Measurements from ENCODE around the gene PIWIL4. TPM values are rescaled to one million over a fixed set of nuclear protein-coding genes. Genes with fewer than 3 reads are reported as not detected.

The PIWIL4 gene
- total RNA-seq, 1 experiment from 2014 or later, result not detected

DNA sequence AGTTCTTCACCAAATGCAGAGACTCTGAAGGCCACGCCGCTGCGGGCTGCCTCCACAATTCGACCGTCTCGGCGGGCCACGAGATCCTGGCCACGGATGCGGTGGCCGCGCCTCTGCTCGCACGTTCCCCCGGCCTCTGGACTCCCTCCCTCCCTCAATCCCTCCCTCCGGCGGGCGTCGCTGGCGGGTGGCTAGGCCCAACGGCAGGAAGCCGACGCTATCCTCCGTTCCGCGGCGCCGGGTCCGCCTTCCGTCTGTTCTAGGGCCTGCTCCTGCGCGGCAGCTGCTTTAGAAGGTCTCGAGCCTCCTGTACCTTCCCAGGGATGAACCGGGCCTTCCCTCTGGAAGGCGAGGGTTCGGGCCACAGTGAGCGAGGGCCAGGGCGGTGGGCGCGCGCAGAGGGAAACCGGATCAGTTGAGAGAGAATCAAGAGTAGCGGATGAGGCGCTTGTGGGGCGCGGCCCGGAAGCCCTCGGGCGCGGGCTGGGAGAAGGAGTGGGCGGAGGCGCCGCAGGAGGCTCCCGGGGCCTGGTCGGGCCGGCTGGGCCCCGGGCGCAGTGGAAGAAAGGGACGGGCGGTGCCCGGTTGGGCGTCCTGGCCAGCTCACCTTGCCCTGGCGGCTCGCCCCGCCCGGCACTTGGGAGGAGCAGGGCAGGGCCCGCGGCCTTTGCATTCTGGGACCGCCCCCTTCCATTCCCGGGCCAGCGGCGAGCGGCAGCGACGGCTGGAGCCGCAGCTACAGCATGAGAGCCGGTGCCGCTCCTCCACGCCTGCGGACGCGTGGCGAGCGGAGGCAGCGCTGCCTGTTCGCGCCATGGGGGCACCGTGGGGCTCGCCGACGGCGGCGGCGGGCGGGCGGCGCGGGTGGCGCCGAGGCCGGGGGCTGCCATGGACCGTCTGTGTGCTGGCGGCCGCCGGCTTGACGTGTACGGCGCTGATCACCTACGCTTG lies 23.2 kb upstream of the PIWIL4 start, which contains the start of gene FUT4:
TSS of gene FUT4 (plus strand) at position 227 of the 951 bp plus-strand sequence. CDS start at position 440, 213 bp downstream.
- Histone ChIP-seq H4K5ac (ENCODE audit: insufficient read length, low read depth, low read length) (no peak within 1 kb of the TSS), H3K27me3 (ENCODE audit: insufficient read depth, low read length) (peaks cover 9% of the 10 kb centered on the region; the same call in 1 of the 2 replicates), H3K4me1 (ENCODE audit: insufficient read depth, low read length) (no peaks in the 10 kb centered on the region; the same call in 1 of the 2 replicates), H2AK5ac (ENCODE audit: insufficient read length, low read length) (no peak within 1 kb of the TSS), H3K79me2 (ENCODE audit: insufficient read depth, low read length) (peaks cover 2% of the 10 kb centered on the region; the same call in 1 of the 2 replicates), H2BK5ac (ENCODE audit: insufficient read length, low read length) (no peak within 1 kb of the TSS), H2BK12ac (ENCODE audit: insufficient read length, low read depth, low read length) (no peak within 1 kb of the TSS), H2BK120ac (ENCODE audit: low read depth, low read length, poor library complexity, severe bottlenecking) (no peak within 1 kb of the TSS), H4K8ac (replicated peaks; ENCODE audit: insufficient read length, low read depth, low read length) (no peak within 1 kb of the TSS), H4K20me1 (ENCODE audit: control insufficient read depth, insufficient read depth, insufficient read length) (no peaks in the 10 kb centered on the region), H2BK15ac (ENCODE audit: low read depth, low read length) (no peak within 1 kb of the TSS), H3K79me1 (ENCODE audit: insufficient read depth, low read depth, low read length, poor library complexity, severe bottlenecking) (no peaks in the 10 kb centered on the region), H2AFZ (ENCODE audit: low read length) (no peak within 1 kb of the TSS), H3K4me2 (ENCODE audit: insufficient read depth, insufficient read length, low read length) (peak within 1 kb of the TSS; percentile 47), H3T11ph (ENCODE audit: low read length) (no peak within 1 kb of the TSS), H2BK20ac (ENCODE audit: low read depth, low read length, poor library complexity, severe bottlenecking) (no peak within 1 kb of the TSS), H3K9ac (ENCODE audit: extremely low read depth, insufficient read length, low read length) (peak within 1 kb of the TSS; percentile 63), H3K9me3 (ENCODE audit: control insufficient read depth, low read depth, low read length) (no peaks in the 10 kb centered on the region), H3K23me2 (ENCODE audit: insufficient read length, low read depth, low read length, poor library complexity, severe bottlenecking) (peaks cover 15% of the 10 kb centered on the region), H4K91ac (ENCODE audit: insufficient read length, low read depth, low read length) (no peak within 1 kb of the TSS), H3K18ac (ENCODE audit: insufficient read length, low read depth, low read length) (peak within 1 kb of the TSS; percentile 72), H3K27ac (ENCODE audit: insufficient read length, low read depth, low read length) (no peak within 1 kb of the TSS), H3K56ac (ENCODE audit: insufficient read length, low read depth, low read length) (no peak within 1 kb of the TSS), H3K4ac (ENCODE audit: low read depth, low read length) (no peak within 1 kb of the TSS), H3K23ac (ENCODE audit: insufficient read length, low read depth, low read length) (no peak within 1 kb of the TSS), H3K14ac (ENCODE audit: insufficient read depth, low read length) (peak within 1 kb of the TSS; percentile 62)
- peaks cover 0 to 5% (median 0%) of the 10 kb centered on the region in 3 experiments; a peak in 1 of 7 replicates for H3K36me3 Mint-ChIP-seq (ENCODE audit: insufficient read depth in 1 of 3, low read depth in 3 of 3)
- DNase-seq, result peak; percentile 90
- H3K27me3 Mint-ChIP-seq (ENCODE audit: low read depth), result peaks cover 28% of the 10 kb centered on the region
- peak within 1 kb of the TSS; percentile 88 to 94 for H3K4me3 Mint-ChIP-seq
- peak within 1 kb of the TSS; percentile 80 to 98 (median 94); a peak in 5 of 7 replicates for H3K27ac Mint-ChIP-seq
- H3K9me3 Mint-ChIP-seq, result no peaks in the 10 kb centered on the region
- WGBS (ENCODE audit: extremely low coverage, insufficient read length, low lambda C conversion rate), result no CpG with 5 or more reads among the region's 109 CpGs
- TF ChIP-seq, protein P1, sequence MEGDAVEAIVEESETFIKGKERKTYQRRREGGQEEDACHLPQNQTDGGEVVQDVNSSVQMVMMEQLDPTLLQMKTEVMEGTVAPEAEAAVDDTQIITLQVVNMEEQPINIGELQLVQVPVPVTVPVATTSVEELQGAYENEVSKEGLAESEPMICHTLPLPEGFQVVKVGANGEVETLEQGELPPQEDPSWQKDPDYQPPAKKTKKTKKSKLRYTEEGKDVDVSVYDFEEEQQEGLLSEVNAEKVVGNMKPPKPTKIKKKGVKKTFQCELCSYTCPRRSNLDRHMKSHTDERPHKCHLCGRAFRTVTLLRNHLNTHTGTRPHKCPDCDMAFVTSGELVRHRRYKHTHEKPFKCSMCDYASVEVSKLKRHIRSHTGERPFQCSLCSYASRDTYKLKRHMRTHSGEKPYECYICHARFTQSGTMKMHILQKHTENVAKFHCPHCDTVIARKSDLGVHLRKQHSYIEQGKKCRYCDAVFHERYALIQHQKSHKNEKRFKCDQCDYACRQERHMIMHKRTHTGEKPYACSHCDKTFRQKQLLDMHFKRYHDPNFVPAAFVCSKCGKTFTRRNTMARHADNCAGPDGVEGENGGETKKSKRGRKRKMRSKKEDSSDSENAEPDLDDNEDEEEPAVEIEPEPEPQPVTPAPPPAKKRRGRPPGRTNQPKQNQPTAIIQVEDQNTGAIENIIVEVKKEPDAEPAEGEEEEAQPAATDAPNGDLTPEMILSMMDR (conservative IDR thresholded peaks at IDR 0.05), result no peak
- peaks cover 21 to 31% of the 10 kb centered on the region in 2 experiments for H3K4me1 Mint-ChIP-seq
